ENCODE results near the gene MIB2. TPM values are rescaled to one million over a fixed set of nuclear protein-coding genes. Genes with fewer than 3 reads are reported as not detected.

MIB2 gene
- total RNA-seq, 1 donor from 2014 or later: 144 TPM

GRCh38 chr1:1627829-1628753 is 12.8 kb downstream of the MIB2 start:
- no peak for DNase-seq (ENCODE audit: low spot score, unreplicated experiment)
- no peak overlapping the region for H3K4me3 Mint-ChIP-seq (ENCODE audit: low read depth)
- H3K27me3 Mint-ChIP-seq: peaks cover 3% of the 10 kb centered on the region
- H3K36me3 Mint-ChIP-seq (ENCODE audit: insufficient read depth): no peaks in the 10 kb centered on the region
- no peak overlapping the region for H3K27ac Mint-ChIP-seq
- H3K4me1 Mint-ChIP-seq (ENCODE audit: low read depth): no peaks in the 10 kb centered on the region
- TF ChIP-seq, protein P1, sequence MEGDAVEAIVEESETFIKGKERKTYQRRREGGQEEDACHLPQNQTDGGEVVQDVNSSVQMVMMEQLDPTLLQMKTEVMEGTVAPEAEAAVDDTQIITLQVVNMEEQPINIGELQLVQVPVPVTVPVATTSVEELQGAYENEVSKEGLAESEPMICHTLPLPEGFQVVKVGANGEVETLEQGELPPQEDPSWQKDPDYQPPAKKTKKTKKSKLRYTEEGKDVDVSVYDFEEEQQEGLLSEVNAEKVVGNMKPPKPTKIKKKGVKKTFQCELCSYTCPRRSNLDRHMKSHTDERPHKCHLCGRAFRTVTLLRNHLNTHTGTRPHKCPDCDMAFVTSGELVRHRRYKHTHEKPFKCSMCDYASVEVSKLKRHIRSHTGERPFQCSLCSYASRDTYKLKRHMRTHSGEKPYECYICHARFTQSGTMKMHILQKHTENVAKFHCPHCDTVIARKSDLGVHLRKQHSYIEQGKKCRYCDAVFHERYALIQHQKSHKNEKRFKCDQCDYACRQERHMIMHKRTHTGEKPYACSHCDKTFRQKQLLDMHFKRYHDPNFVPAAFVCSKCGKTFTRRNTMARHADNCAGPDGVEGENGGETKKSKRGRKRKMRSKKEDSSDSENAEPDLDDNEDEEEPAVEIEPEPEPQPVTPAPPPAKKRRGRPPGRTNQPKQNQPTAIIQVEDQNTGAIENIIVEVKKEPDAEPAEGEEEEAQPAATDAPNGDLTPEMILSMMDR (IDR thresholded peaks at IDR 0.05; ENCODE audit: unreplicated experiment): no peak
- no peaks in the 10 kb centered on the region for H3K9me3 Mint-ChIP-seq (ENCODE audit: low read depth)

DNA sequence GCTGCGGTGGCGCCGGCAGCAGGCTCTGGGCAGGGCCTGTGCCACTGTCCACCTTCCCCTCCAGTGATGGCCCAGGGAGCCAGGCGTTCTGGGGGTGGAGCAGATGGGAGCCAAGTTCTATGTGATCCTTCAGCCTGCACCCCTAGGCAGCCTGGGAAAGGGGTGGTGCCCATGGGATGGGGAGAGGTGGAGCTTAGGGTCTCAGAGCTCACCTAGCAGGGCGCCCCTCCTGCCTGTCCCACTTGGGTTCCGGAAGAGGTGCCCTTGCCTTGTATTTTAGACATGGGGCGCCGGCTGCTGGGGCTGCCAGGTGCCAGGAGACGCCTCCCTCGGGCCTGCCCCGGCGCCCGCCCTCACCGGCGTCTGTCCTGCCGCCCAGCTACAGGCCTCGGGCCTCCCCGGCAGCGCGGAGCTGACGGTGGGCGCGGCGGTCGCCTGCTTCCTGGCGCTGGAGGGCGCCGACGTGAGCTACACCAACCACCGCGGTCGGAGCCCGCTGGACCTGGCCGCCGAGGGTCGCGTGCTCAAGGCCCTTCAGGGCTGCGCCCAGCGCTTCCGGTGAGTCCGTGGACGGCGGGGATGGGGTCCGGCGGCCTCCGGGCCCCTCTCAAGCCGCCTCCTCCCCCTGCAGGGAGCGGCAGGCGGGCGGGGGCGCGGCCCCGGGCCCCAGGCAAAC is 13.6 kb downstream of the MIB2 start:
- H3K4me1 Mint-ChIP-seq (ENCODE audit: low read depth): no peaks in the 10 kb centered on the region
- TF ChIP-seq, protein P1 (IDR thresholded peaks at IDR 0.05; ENCODE audit: unreplicated experiment): no peak
- DNase-seq (ENCODE audit: low spot score, unreplicated experiment): no peak
- no peak overlapping the region for H3K27ac Mint-ChIP-seq
- no peak overlapping the region for H3K4me3 Mint-ChIP-seq (ENCODE audit: low read depth)
- H3K27me3 Mint-ChIP-seq: peaks cover 3% of the 10 kb centered on the region
- H3K36me3 Mint-ChIP-seq (ENCODE audit: insufficient read depth): no peaks in the 10 kb centered on the region
- no peaks in the 10 kb centered on the region for H3K9me3 Mint-ChIP-seq (ENCODE audit: low read depth)

GRCh38 chr1:1629430-1630190 is 14.3 kb downstream of the MIB2 start:
- Mint-ChIP-seq H3K4me1 (ENCODE audit: low read depth) (no peaks in the 10 kb centered on the region), H3K27ac (no peak overlapping the region), H3K27me3 (peaks cover 3% of the 10 kb centered on the region), H3K9me3 (ENCODE audit: low read depth) (no peaks in the 10 kb centered on the region), H3K4me3 (ENCODE audit: low read depth) (no peak overlapping the region), H3K36me3 (ENCODE audit: insufficient read depth) (no peaks in the 10 kb centered on the region)
- TF ChIP-seq, protein P1 (IDR thresholded peaks at IDR 0.05; ENCODE audit: unreplicated experiment): no peak
- no peak for DNase-seq (ENCODE audit: low spot score, unreplicated experiment)

- Mint-ChIP-seq H3K27ac (no peak overlapping the region), H3K9me3 (ENCODE audit: low read depth) (no peaks in the 10 kb centered on the region), H3K27me3 (peaks cover 3% of the 10 kb centered on the region), H3K4me3 (ENCODE audit: low read depth) (no peak overlapping the region), H3K4me1 (ENCODE audit: low read depth) (no peaks in the 10 kb centered on the region), H3K36me3 (ENCODE audit: insufficient read depth) (no peaks in the 10 kb centered on the region)
- TF ChIP-seq, protein P1 (IDR thresholded peaks at IDR 0.05; ENCODE audit: unreplicated experiment): no peak
- DNase-seq (ENCODE audit: low spot score, unreplicated experiment): no peak
These were observed 15.1 kb downstream of the MIB2 start for GRCh38 chr1:1630191-1630964.
